SK-N-SH treated with all-trans-retinoic acid at 6 μM for 48 hours (cell line): ENCODE results near the gene TMCO5A.

Experiments
- ATAC-seq: fragments of 200-7000 bp; cut with Tn5 transposase; 3 replicates; pipeline ENCODE4 v1.9.1; 2020; ENCODE audit warnings: mild to moderate bottlenecking, moderate library complexity
- ARNTL ChIP-seq: fragments of 450-650 bp; formaldehyde crosslinking; IDR thresholded peaks from 2 replicates; pipeline ENCODE4 v1.5.0; 2020; ENCODE audit warnings: low read depth, mild to moderate bottlenecking, moderate library complexity, borderline replicate concordance
- BACH2 ChIP-seq: fragments of 250-450 bp; sonication (Bioruptor Pico); IDR thresholded peaks from 2 replicates; pipeline ENCODE4 v1.9.0; 2021; ENCODE audit warnings: mild to moderate bottlenecking, borderline replicate concordance
- CREB5 ChIP-seq: fragments of 250-450 bp; sonication (Bioruptor Pico); IDR thresholded peaks from 2 replicates; pipeline ENCODE4 v1.5.1; 2020; ENCODE audit warnings: low read depth, mild to moderate bottlenecking, moderate library complexity
- CSRNP3 ChIP-seq: fragments of 250-450 bp; sonication (Bioruptor Pico); IDR thresholded peaks from 2 replicates; pipeline ENCODE4 v1.5.1; 2021; ENCODE audit warnings: mild to moderate bottlenecking, moderate library complexity
- ESRRG ChIP-seq: fragments of 250-450 bp; sonication (Bioruptor Pico); IDR thresholded peaks from 2 replicates; pipeline ENCODE4 v1.6.1; 2021; ENCODE audit warnings: mild to moderate bottlenecking
- GLIS3 ChIP-seq: fragments of 250-450 bp; sonication (Bioruptor Pico); IDR thresholded peaks from 2 replicates; pipeline ENCODE4 v1.5.0; 2020; ENCODE audit warnings: mild to moderate bottlenecking, moderate library complexity
- ISL1 ChIP-seq: fragments of 250-450 bp; sonication (Bioruptor Pico); IDR thresholded peaks from 2 replicates; pipeline ENCODE4 v2.1.2; 2022; ENCODE audit warnings: mild to moderate bottlenecking, moderate library complexity
- OSR1 ChIP-seq: fragments of 250-450 bp; sonication (Bioruptor Pico); IDR thresholded peaks from 2 replicates; pipeline ENCODE4 v1.8.0; 2022; ENCODE audit warnings: moderate library complexity, mild to moderate bottlenecking, inconsistent platforms
- POU6F1 ChIP-seq: fragments of 250-450 bp; sonication (Bioruptor Pico); IDR thresholded peaks from 2 replicates; pipeline ENCODE4 v1.8.0; 2021; ENCODE audit warnings: low read depth, mild to moderate bottlenecking, moderate library complexity, borderline replicate concordance
- PPARA ChIP-seq: fragments of 250-450 bp; sonication (Bioruptor Pico); IDR thresholded peaks from 2 replicates; pipeline ENCODE4 v1.5.0; 2020; ENCODE audit warnings: mild to moderate bottlenecking, borderline replicate concordance
- RARB ChIP-seq: fragments of 250-450 bp; sonication (Bioruptor Pico); IDR thresholded peaks from 2 replicates; pipeline ENCODE4 v1.8.0; 2021; ENCODE audit warnings: mild to moderate bottlenecking, moderate library complexity
- SNAI2 ChIP-seq: fragments of 250-450 bp; sonication (Bioruptor Pico); IDR thresholded peaks from 2 replicates; pipeline ENCODE4 v1.5.0; 2020; ENCODE audit warnings: mild to moderate bottlenecking, moderate library complexity
- TCF4 ChIP-seq: fragments of 250-450 bp; sonication (Bioruptor Pico); IDR thresholded peaks from 2 replicates; pipeline ENCODE4 v1.8.0; 2021; ENCODE audit warnings: mild to moderate bottlenecking, moderate library complexity, borderline replicate concordance
- TSHZ2 ChIP-seq: fragments of 250-450 bp; sonication (Bioruptor Pico); IDR thresholded peaks from 2 replicates; pipeline ENCODE4 v1.5.0; 2020; ENCODE audit warnings: mild to moderate bottlenecking, moderate library complexity
- ZC3H10 ChIP-seq: fragments of 250-450 bp; sonication (Bioruptor Pico); IDR thresholded peaks from 2 replicates; pipeline ENCODE4 v1.5.1; 2021; ENCODE audit warnings: mild to moderate bottlenecking, moderate library complexity
- ZFP3 ChIP-seq: fragments of 250-450 bp; sonication (Bioruptor Pico); IDR thresholded peaks from 2 replicates; pipeline ENCODE4 v1.5.0; 2020; ENCODE audit warnings: mild to moderate bottlenecking, moderate library complexity
- ZFP30 ChIP-seq: fragments of 450-650 bp; formaldehyde crosslinking; IDR thresholded peaks from 2 replicates; pipeline ENCODE4 v1.5.0; 2022; ENCODE audit warnings: mild to moderate bottlenecking, moderate library complexity
- ZNF565 ChIP-seq: fragments of 450-650 bp; formaldehyde crosslinking; conservative IDR thresholded peaks from 2 replicates; pipeline ENCODE4 v1.5.0; 2020; ENCODE audit warnings: low read depth, mild to moderate bottlenecking, moderate library complexity
- ZNF70 ChIP-seq: fragments of 450-650 bp; formaldehyde crosslinking; IDR thresholded peaks from 2 replicates; pipeline ENCODE4 v1.5.0; 2020; ENCODE audit warnings: mild to moderate bottlenecking, moderate library complexity
- ZNF8 ChIP-seq: fragments of 450-650 bp; formaldehyde crosslinking; IDR thresholded peaks from 2 replicates; pipeline ENCODE4 v1.5.0; 2020; ENCODE audit warnings: mild to moderate bottlenecking, moderate library complexity

TMCO5A gene

GRCh38 chr15:37903919-37904625, 30.4 kb upstream of the TMCO5A start:
- no peak for ATAC-seq
- TF ChIP-seq TSHZ2 (CRISPR knock-in tag) = peak; percentile 36; the same call in 1 of the 2 replicates
- TF ChIP-seq ISL1 (CRISPR knock-in tag) = peak; percentile 61
- peak; percentile 37; the same call in 1 of the 2 replicates for TF ChIP-seq TCF4 (CRISPR knock-in tag)
- TF ChIP-seq BACH2 (CRISPR knock-in tag) = no peak

GRCh38 chr15:37907136-37907535, 27.3 kb upstream of the TMCO5A start:
- TF ChIP-seq CSRNP3 = no peak
- no peak for TF ChIP-seq ZC3H10 (CRISPR knock-in tag)
- TF ChIP-seq PPARA = no peak
- TF ChIP-seq RARB = no peak
- no peak for TF ChIP-seq ISL1 (CRISPR knock-in tag)
- TF ChIP-seq ARNTL (CRISPR knock-in tag) = no peak
- no peak for TF ChIP-seq CREB5 (CRISPR knock-in tag)
- no peak for TF ChIP-seq TSHZ2 (CRISPR knock-in tag)
- no peak for TF ChIP-seq ZFP30 (CRISPR knock-in tag)
- TF ChIP-seq ZNF8 = no peak
- no peak for TF ChIP-seq TCF4 (CRISPR knock-in tag)
- no peak for TF ChIP-seq ZFP3
- no peak for TF ChIP-seq SNAI2 (CRISPR knock-in tag)
- no peak for TF ChIP-seq BACH2 (CRISPR knock-in tag)
- TF ChIP-seq GLIS3 (CRISPR knock-in tag) = no peak
- no peak for TF ChIP-seq POU6F1 (CRISPR knock-in tag)
- no peak for ATAC-seq

- no peak for ATAC-seq
These were observed 12.7 kb upstream of the TMCO5A start for GRCh38 chr15:37921527-37922385.

More at GRCh38 chr15:37921527-37922385, 12.7 kb upstream of the TMCO5A start:
- TF ChIP-seq POU6F1 (CRISPR knock-in tag) (no peak), BACH2 (CRISPR knock-in tag) (no peak), ZNF70 (no peak), OSR1 (no peak), CSRNP3 (no peak), ZNF565 (CRISPR knock-in tag) (no peak), GLIS3 (CRISPR knock-in tag) (no peak), ESRRG (CRISPR knock-in tag) (no peak)
